Loucy (cell line): ENCODE measurements around the gene MICU1.

Source experiments
- CTCF ChIP-seq: fragments of 200-600 bp; sonication (generic); conservative IDR thresholded peaks from 2 replicates; pipeline ENCODE4 v1.5.1; 2014; ENCODE audit warnings: mild to moderate bottlenecking, antibody characterized with exemption, low read length
- EZH2phosphoT487 ChIP-seq: fragments of 200-600 bp; IDR thresholded peaks from 2 replicates; pipeline ENCODE4 v1.6.1; 2018; ENCODE audit warnings: antibody characterized with exemption, mild to moderate bottlenecking, moderate library complexity, borderline replicate concordance

GRCh38 chr10:72598769-72599701 is 26.8 kb downstream of the MICU1 start:
- TF ChIP-seq CTCF (no peak), EZH2phosphoT487 (no peak)
